Neuronal stem cell (in vitro differentiated cells): Measurements from ENCODE around the gene ELOVL1.

Experiments
- DNase-seq: peaks from one replicate; pipeline ENCODE4 v3.0.0-alpha.2; 2013; ENCODE audit warnings: low spot score
- H2AFZ ChIP-seq: one replicate; pipeline ENCODE4 v1.6.1; 2013; ENCODE audit warnings: mild to moderate bottlenecking, low read length, inconsistent platforms
- H2AK5ac ChIP-seq: 2 replicates; pipeline ENCODE4 v1.6.1; 2013; ENCODE audit warnings: low read depth, mild to moderate bottlenecking, inconsistent platforms, low read length, moderate library complexity, mixed read lengths
- H2BK120ac ChIP-seq: 2 replicates; pipeline ENCODE4 v1.6.1; 2013; ENCODE audit warnings: low read depth, mild to moderate bottlenecking, inconsistent platforms, low read length, moderate library complexity, mixed read lengths
- H2BK12ac ChIP-seq: one replicate; pipeline ENCODE4 v1.6.1; 2013; ENCODE audit warnings: low read length, inconsistent platforms
- H2BK15ac ChIP-seq: 2 replicates; pipeline ENCODE4 v1.6.1; 2013; ENCODE audit warnings: mild to moderate bottlenecking, low read length, inconsistent platforms, mixed read lengths
- H2BK5ac ChIP-seq: one replicate; pipeline ENCODE4 v1.6.1; 2013; ENCODE audit warnings: inconsistent platforms, mild to moderate bottlenecking, low read length, moderate library complexity
- H3K14ac ChIP-seq: one replicate; pipeline ENCODE4 v1.6.1; 2013; ENCODE audit warnings: low read length, inconsistent platforms
- H3K18ac ChIP-seq: 2 replicates; pipeline ENCODE4 v1.6.1; 2013; ENCODE audit warnings: low read length, inconsistent platforms
- H3K23ac ChIP-seq: 2 replicates; pipeline ENCODE4 v1.6.1; 2013; ENCODE audit warnings: low read depth, mild to moderate bottlenecking, mixed read lengths, low read length, inconsistent platforms; ENCODE audit not compliant: poor library complexity
- H3K27ac ChIP-seq: replicated peaks from 3 replicates; pipeline ENCODE4 v1.5.1; 2013; ENCODE audit warnings: low read length, inconsistent platforms
- H3K27me3 ChIP-seq, 3 experiments: 2 replicates each; pipeline ENCODE4 v1.6.1; 2013; ENCODE audit warnings: low read length in 3 of 3, mild to moderate bottlenecking in 2 of 3, inconsistent platforms in 1 of 3, low read depth in 1 of 3, mixed read lengths in 1 of 3, moderate library complexity in 1 of 3; ENCODE audit not compliant: control insufficient read depth in 3 of 3, insufficient read depth in 3 of 3
- H3K36me3 ChIP-seq, 2 donors: replicated peaks in 1 of 2; 2 replicates each; pipeline ENCODE4 v1.6.1; 2013; ENCODE audit warnings: low read length in 2 of 2; ENCODE audit not compliant: control insufficient read depth in 2 of 2, insufficient read depth in 2 of 2
- H3K4ac ChIP-seq: 2 replicates; pipeline ENCODE4 v1.6.1; 2013; ENCODE audit warnings: inconsistent platforms, mild to moderate bottlenecking, low read length, moderate library complexity
- H3K4me1 ChIP-seq, 2 donors: 1 replicate in 1 of 2; 2 replicates in 1 of 2; pipeline ENCODE4 v1.6.1; 2013; ENCODE audit warnings: low read length in 2 of 2, low read depth in 1 of 2; ENCODE audit not compliant: control insufficient read depth in 2 of 2, insufficient read depth in 1 of 2
- H3K4me2 ChIP-seq: one replicate; pipeline ENCODE4 v1.6.1; 2013; ENCODE audit warnings: mild to moderate bottlenecking, low read length, inconsistent platforms; ENCODE audit not compliant: insufficient read depth, poor library complexity, severe bottlenecking
- H3K4me3 ChIP-seq, 2 donors: 2 replicates each; pipeline ENCODE4 v1.5.1; 2013; ENCODE audit warnings: low read length in 2 of 2, mild to moderate bottlenecking in 2 of 2, inconsistent platforms in 1 of 2, moderate library complexity in 1 of 2
- H3K79me1 ChIP-seq: one replicate; pipeline ENCODE4 v1.6.1; 2013; ENCODE audit warnings: low read depth, mild to moderate bottlenecking, inconsistent platforms, low read length, moderate library complexity
- H3K9ac ChIP-seq: one replicate; pipeline ENCODE4 v1.6.1; 2013; ENCODE audit warnings: mild to moderate bottlenecking, low read depth, low read length, inconsistent platforms; ENCODE audit not compliant: poor library complexity
- H3K9me3 ChIP-seq, 2 donors: replicated peaks in 1 of 2; 2 replicates each; pipeline versions ENCODE3 to v1.6.1; 2013; ENCODE audit warnings: low read length in 2 of 2, mild to moderate bottlenecking in 2 of 2, inconsistent platforms in 1 of 2, low read depth in 1 of 2, mixed read lengths in 1 of 2, moderate library complexity in 1 of 2; ENCODE audit not compliant: control insufficient read depth in 2 of 2, insufficient read depth in 1 of 2
- H4K8ac ChIP-seq: one replicate; pipeline ENCODE4 v1.6.1; 2013; ENCODE audit warnings: low read depth, mild to moderate bottlenecking, inconsistent platforms, low read length, moderate library complexity
- H4K91ac ChIP-seq: one replicate; pipeline ENCODE4 v1.6.1; 2013; ENCODE audit warnings: low read length, low read depth, mild to moderate bottlenecking, inconsistent platforms; ENCODE audit not compliant: poor library complexity
- WGBS, 2 donors: extraction: QIAGEN DNeasy Blood & Tissue Kit; methylation state at CpG; one replicate each; pipeline ENCODE4 v1.1.7; 2013; ENCODE audit warnings: missing lambda C conversion rate in 2 of 2, mixed read lengths in 1 of 2; ENCODE audit not compliant: insufficient read length in 2 of 2, insufficient replicate concordance in 1 of 2; ENCODE audit errors: extremely low coverage in 2 of 2; 5-methylcytosine and 5-hydroxymethylcytosine counted together

ELOVL1 gene

GRCh38 chr1:43410571-43410970, 42.8 kb upstream of the ELOVL1 start:
- no peak overlapping the region for H3K4me3 ChIP-seq
- peaks cover 5 to 50% of the 10 kb centered on the region in 2 donors for H3K36me3 ChIP-seq
- H2BK15ac ChIP-seq = no peak overlapping the region
- no peak overlapping the region for H3K18ac ChIP-seq
- no peaks in the 10 kb centered on the region for H3K79me1 ChIP-seq
- H3K4me2 ChIP-seq = no peak overlapping the region
- DNase-seq = no peak
- H2AK5ac ChIP-seq = no peak overlapping the region
- H3K4ac ChIP-seq = no peak overlapping the region
- no peaks in the 10 kb centered on the region for H3K27me3 ChIP-seq
- no peak overlapping the region for H2AFZ ChIP-seq
- no peak overlapping the region for H3K9ac ChIP-seq
- no peak overlapping the region for H4K8ac ChIP-seq
- no peaks in the 10 kb centered on the region for H3K4me1 ChIP-seq
- H2BK5ac ChIP-seq = no peak overlapping the region
- no peaks in the 10 kb centered on the region for H3K9me3 ChIP-seq
- H3K14ac ChIP-seq = no peak overlapping the region
- no peak overlapping the region for H3K23ac ChIP-seq
- no peak overlapping the region for H3K27ac ChIP-seq
- H2BK120ac ChIP-seq = no peak overlapping the region
- H4K91ac ChIP-seq = no peak overlapping the region
- WGBS, 2 donors = no CpG with 5 or more reads among the region's 3 CpGs
- H2BK12ac ChIP-seq = no peak overlapping the region

GRCh38 chr1:43405876-43406234, 38.0 kb upstream of the ELOVL1 start:
- Histone ChIP-seq H3K14ac (no peak overlapping the region), H2BK12ac (no peak overlapping the region), H3K27me3 (no peaks in the 10 kb centered on the region), H3K9ac (no peak overlapping the region), H3K4me3 (no peak overlapping the region), H2AFZ (no peak overlapping the region), H3K4ac (no peak overlapping the region), H3K4me1 (no peaks in the 10 kb centered on the region), H3K27ac (no peak overlapping the region), H2BK5ac (no peak overlapping the region), H2BK120ac (no peak overlapping the region), H2BK15ac (no peak overlapping the region), H3K4me2 (no peak overlapping the region), H3K18ac (no peak overlapping the region), H3K23ac (no peak overlapping the region), H3K9me3 (no peaks in the 10 kb centered on the region), H4K8ac (no peak overlapping the region), H4K91ac (no peak overlapping the region), H3K79me1 (no peaks in the 10 kb centered on the region), H3K36me3 (peaks cover 14 to 63% of the 10 kb centered on the region in 2 donors), H2AK5ac (no peak overlapping the region)
- DNase-seq = no peak
- WGBS, 2 donors = 100% methylated on average over 1 of the region's 2 CpGs; no CpG with 5 or more reads in 1 of the 2 donors

- Histone ChIP-seq H3K4ac (no peak overlapping the region), H3K4me1 (no peaks in the 10 kb centered on the region), H2AFZ (no peak overlapping the region), H2AK5ac (no peak overlapping the region), H2BK5ac (no peak overlapping the region), H3K27ac (no peak overlapping the region), H4K91ac (no peak overlapping the region), H3K18ac (no peak overlapping the region), H3K14ac (no peak overlapping the region), H2BK15ac (no peak overlapping the region), H3K4me2 (no peak overlapping the region), H4K8ac (no peak overlapping the region), H3K27me3 (no peaks in the 10 kb centered on the region), H2BK12ac (no peak overlapping the region), H3K23ac (no peak overlapping the region), H3K4me3 (no peak overlapping the region), H3K9me3 (no peaks in the 10 kb centered on the region), H3K79me1 (no peaks in the 10 kb centered on the region), H3K9ac (no peak overlapping the region), H3K36me3 (peaks cover 14 to 63% of the 10 kb centered on the region in 2 donors), H2BK120ac (no peak overlapping the region)
- DNase-seq = no peak
- no CpG with 5 or more reads among the region's 6 CpGs for WGBS, 2 donors
These were observed 37.5 kb upstream of the ELOVL1 start for GRCh38 chr1:43405219-43405875.

GRCh38 chr1:43404353-43404752, 36.5 kb upstream of the ELOVL1 start:
- H3K9ac ChIP-seq = no peak overlapping the region
- no peaks in the 10 kb centered on the region for H3K27me3 ChIP-seq
- H2BK12ac ChIP-seq = no peak overlapping the region
- no peak overlapping the region for H3K4me3 ChIP-seq
- H3K18ac ChIP-seq = no peak overlapping the region
- no peak overlapping the region for H3K23ac ChIP-seq
- H3K27ac ChIP-seq = no peak overlapping the region
- H2BK5ac ChIP-seq = no peak overlapping the region
- no peak for DNase-seq
- H4K91ac ChIP-seq = no peak overlapping the region
- no peak overlapping the region for H3K14ac ChIP-seq
- no peak overlapping the region for H3K4ac ChIP-seq
- H3K79me1 ChIP-seq = no peaks in the 10 kb centered on the region
- H4K8ac ChIP-seq = no peak overlapping the region
- no peaks in the 10 kb centered on the region for H3K9me3 ChIP-seq
- no peak overlapping the region for H2BK15ac ChIP-seq
- peaks cover 14 to 59% of the 10 kb centered on the region in 2 donors for H3K36me3 ChIP-seq
- H2BK120ac ChIP-seq = no peak overlapping the region
- H3K4me2 ChIP-seq = no peak overlapping the region
- WGBS, 2 donors = no CpG with 5 or more reads among the region's 6 CpGs
- H3K4me1 ChIP-seq = no peaks in the 10 kb centered on the region
- no peak overlapping the region for H2AFZ ChIP-seq
- no peak overlapping the region for H2AK5ac ChIP-seq
